HG03571 (cell line): ENCODE results near the gene GSTM3.
"Not testable (repeated sequence)": the region's sequence is repeated elsewhere in the genome, so short reads cannot be mapped to it uniquely, and the experiment has no call there.

Experiments
- ATAC-seq: cut with Tn5 transposase; IDR thresholded peaks from one replicate; pipeline ENCODE4 v1.9.1; 2021; ENCODE audit not compliant: unreplicated experiment

GSTM3 gene

DNA sequence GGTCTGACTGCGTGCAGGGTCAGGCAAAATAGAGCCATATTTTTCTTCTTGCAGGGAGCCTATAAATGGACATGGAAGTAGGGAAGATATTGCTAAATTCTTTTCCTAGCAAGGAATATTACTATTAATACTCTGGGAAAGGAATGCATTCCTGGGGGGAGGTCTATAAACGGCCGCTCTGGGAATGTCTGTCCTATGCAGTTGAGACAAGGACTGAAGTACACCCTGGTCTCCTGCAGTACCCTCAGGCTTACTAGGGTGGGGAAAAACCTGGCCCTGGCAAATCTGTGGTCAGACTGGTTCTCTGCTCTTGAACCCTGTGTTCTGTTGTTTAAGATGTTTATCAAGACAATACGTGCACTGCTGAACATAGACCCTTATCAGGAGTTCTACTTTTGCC is 31.9 kb downstream of the GSTM3 start:
- not testable (repeated sequence) for ATAC-seq

DNA sequence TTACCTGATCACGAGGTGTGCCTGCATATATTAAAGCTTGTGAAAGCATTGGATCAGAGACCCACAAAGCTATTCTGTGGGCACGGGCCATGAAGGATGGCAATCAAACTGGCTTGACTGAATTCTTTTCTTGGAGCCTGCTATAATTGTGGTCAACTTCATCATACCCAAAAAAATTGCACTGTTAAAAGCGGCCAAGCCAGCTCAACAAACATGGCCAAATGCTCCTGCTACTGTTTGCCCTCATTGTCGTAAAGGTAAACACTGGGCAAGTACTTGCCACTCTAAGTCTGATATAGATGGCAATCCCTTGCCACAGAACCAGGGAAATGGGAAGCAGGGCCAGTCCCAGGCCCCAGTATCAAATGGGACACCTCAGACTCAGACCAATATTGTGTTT is 35.4 kb downstream of the GSTM3 start:
- ATAC-seq = no peak

DNA sequence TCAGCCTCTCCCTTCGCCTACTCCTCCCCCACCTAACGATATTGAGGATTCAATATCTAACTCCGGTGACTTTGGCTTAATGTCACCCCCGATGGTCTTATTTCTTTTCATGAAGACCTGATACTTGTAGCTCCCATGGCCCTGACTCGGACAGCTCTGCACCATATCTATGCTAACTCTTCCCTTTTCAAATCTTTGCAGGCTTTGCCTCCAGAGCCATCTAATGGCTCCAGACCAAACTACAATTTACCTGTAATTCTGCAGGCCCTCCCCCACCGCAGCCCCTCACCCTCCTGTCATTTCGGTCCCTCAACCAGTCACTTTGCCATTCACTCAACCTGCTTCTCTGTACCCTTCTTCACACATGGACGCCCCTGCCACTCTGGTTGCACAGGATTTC is 36.7 kb downstream of the GSTM3 start:
- ATAC-seq = no peak

DNA sequence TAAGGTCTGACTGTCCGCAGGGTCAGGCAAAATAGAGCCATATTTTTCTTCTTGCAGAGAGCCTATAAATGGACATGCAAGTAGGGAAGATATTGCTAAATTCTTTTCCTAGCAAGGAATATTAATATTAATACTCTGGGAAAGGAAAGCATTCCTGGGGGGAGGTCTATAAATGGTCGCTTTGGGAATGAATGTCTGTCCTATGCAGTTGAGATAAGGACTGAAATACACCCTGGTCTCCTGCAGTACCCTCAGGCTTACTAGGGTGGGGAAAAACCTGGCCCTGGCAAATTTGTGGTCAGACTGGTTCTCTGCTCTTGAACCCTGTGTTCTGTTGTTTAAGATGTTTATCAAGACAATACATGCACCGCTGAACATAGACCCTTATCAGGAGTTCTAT is 37.9 kb downstream of the GSTM3 start:
- not testable (repeated sequence) for ATAC-seq

DNA sequence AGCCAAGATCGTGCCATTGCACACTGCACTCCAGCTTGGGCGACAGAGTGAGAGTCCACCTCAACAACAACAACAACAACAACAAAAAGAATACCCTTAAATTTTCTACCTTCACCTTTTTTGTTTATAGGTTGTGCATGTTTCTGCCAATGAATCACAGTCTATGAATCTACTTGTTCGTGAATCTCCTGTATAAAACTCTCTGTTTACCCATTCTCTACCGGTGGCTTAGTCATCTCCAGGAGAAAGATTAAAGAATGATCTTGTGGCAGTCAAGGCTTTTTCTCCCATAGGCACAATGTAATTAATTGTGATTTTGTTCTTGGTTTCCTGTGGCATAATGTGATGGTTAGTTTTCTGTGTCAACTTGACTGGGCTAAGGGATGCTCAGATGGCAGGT is 43.0 kb downstream of the GSTM3 start:
- ATAC-seq = not testable (repeated sequence)

DNA sequence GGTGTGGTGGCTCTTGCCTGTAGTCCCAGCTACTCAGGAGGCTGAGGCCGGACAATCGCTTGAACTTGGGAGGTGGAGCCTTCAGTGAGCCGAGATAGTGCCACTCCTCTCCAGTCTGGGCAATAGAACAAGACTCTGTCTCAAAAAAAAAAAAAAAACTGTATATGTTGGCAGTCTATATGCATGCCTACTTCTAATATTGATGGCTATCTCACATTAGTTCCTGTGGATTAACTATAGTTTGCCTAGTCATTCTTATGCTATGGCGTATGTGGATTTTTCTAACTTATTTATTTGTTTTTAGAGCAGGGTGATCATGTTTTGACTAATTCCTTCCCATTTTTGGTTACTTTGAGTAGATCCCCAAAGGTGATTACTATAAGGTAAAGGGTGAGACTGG is 43.8 kb downstream of the GSTM3 start:
- no peak for ATAC-seq

DNA sequence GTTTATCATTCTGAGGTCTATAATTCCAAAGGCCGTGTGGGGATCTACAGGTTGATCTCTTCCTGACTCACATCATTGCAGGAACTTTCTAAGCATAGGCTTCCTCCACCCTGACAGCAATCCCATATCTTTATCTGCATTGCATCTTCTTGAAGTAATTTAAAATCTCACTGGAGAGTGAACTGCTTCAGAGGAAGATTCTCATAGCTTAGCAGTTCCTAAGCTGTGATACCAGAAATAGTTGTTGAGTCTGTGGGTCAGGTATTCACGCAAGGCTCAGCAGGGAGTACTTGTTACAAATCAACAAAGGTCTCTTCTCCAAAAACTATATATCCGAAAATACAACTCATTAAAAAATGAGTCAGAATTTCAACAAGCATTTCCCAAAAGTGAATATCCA is 45.7 kb downstream of the GSTM3 start:
- ATAC-seq = not testable (repeated sequence)

DNA sequence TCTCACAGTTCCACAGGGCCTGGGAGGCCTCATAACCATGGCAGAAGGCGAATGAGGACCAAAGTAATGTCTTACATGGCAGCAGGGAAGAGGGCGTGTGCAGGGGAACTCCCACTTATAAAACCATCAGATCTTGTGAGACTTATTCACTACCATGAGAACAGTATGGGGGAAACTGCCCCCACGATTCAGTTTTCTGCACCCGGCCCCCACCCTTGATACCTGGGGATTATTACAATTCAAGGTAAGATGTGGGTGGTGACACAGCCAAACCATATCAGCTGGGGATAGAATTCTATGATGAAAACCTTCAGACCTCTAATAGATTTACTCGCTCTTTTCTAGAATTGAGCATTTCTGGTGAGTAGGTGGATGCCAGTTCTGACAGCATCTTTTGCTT is 46.4 kb downstream of the GSTM3 start:
- not testable (repeated sequence) for ATAC-seq

DNA sequence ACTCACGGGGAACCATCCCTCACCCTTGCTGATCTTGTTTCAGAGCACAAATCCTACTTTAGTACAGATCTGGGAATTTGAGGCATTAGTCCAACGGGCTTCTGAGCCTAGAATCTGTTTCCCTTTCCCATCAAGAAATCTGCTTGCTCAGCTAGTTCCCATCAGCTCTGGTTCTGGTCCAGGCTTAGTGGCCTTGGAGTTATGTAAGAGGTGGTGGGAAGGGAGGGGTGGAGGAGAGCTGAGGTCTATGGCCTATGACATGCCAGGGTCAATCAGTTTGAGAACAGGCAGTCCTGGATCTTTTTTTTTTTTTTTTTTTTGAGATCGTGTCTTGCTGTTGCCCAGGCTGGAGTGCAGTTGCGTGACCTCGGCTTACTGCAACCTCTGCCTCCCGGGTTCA is 49.1 kb downstream of the GSTM3 start:
- ATAC-seq = no peak

DNA sequence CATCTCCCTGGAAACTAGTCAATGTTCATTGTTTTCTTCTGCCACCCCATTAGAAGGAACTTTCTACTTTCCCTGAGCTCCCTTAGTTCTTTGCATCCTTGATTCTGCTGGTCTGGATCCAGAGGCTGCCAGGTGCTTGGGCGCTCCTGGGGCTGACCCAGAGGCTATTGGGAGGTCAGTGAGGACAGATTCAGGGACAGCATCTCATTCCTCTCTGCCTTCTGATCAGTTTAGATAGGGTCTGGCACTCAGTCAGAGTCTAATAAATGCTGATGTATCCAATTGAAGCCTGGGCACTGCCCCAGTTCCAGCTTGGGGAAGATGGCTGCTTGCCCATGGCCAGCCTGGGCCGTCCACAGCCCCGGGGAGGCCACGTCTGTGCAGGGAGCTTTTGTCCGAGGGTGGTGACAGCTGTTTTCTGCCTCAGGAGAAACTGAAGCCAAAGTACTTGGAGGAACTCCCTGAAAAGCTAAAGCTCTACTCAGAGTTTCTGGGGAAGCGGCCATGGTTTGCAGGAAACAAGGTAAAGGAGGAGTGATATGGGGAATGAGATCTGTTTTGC is 50.9 kb downstream of the GSTM3 start:
- no peak for ATAC-seq

DNA sequence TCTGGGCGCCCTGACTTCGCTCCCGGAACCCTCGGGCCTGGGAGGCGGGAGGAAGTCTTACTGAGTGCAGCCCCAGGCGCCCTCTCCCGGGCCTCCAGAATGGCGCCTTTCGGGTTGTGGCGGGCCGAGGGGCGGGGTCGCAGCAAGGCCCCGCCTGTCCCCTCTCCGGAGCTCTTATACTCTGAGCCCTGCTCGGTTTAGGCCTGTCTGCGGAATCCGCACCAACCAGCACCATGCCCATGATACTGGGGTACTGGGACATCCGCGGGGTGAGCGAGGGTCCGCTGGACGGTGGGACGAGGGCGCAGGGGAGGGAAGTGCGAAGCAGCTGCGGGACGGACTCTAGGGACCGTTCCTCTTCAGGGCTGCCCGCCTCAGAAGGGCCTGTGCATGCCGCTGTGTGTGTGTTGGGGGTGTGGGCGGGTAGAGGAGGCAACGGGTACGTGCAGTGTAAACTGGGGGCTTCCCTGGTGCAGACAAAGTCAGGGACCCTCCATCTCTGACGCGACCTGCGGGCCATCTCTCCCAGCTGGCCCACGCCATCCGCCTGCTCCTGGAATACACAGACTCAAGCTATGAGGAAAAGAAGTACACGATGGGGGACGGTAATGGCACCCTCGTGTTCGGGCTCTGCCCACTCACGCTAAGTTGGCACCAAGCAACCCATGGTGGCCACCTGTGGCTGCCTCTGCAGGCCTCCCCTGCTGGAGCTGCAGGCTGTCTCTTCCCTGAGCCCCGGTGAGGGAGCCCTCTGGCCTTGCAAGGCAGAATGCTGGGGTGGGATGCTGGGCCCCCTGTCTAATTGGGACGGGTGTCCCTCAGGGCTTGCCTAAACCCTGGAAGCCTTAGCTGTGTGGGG is 53.0 kb downstream of the GSTM3 start, which contains the start of gene GSTM1:
Gene GSTM1, plus strand, starts transcription at position 177 of the 859 bp plus-strand sequence. Its CDS starts 57 bp downstream, at position 234.
- peak; percentile 89 for ATAC-seq

DNA sequence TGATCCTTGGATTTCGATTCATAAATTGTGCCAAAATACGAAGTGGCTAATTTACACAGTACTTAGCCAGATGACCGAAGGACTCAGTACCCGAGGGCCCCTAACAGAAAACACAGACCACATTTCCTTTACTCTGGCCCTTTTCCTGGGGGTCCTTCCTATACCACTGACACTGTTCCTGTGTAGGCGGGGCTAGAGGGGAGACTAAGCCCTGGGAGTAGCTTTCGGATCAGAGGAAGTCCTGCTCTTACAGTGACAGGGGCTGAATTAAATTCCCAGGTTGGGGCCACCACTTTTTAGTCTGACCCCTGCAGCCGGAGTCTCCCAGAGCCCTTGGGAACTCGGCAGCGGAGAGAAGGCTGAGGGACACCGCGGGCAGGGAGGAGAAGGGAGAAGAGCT is 53.7 kb downstream of the GSTM3 start:
- ATAC-seq = not testable (repeated sequence)

DNA sequence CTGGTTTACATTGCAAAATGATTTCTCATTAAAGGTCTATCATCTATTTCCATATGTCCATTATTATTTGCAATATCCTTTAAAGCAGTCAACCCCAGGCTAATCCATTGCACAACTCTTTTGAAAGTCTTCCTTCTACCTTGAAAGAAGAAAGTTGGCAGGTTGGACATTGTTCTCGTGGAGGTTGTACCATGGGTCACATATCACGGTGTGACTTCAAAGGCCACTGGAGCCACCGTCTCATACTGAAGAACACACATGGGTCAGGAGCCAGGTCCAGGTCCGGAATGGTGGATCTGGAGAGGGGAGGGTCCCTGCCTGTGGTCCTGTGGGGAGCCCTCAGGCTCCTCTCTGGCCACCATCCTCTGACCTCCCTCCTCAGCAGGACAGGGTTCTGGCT is 54.9 kb downstream of the GSTM3 start:
- not testable (repeated sequence) for ATAC-seq

DNA sequence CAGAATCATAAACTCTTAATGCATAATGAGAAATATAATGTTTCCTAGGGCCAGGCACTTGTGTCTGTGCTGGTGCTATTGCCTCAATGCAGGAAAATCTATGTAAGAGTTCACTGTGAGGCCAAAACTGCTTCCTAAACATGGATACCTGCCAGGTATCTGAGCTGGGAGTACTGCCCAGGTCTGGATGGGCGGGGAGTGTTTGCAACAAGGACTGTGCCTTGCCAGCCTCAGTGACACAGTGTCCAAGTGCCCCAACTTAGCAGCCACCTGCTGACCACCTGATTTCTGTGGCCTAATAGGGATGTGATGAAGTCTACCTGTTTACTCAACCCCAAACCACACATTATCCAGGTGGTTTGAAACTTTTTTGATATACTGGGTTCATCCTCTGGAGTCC is 55.4 kb downstream of the GSTM3 start:
- not testable (repeated sequence) for ATAC-seq

DNA sequence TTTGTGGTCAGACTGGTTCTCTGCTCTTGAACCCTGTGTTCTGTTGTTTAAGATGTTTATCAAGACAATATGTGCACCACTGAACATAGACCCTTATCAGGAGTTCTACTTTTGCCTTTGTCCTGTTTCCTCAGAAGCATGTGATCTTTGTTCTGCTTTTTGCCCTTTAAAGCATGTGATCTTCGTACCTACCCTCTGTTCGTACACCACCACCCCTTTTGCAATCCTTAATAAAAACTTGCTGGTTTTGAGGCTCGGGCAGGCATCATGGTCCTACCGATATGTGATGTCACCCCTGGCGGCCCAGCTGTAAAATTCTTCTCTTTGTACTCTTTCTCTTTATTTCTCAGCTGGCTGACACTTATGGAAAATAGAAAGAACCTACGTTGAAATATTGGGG is 56.1 kb downstream of the GSTM3 start:
- not testable (repeated sequence) for ATAC-seq
